GM18517 (cell line): ENCODE data around the gene CEP162.
"Not testable (repeated sequence)": the region's sequence is repeated elsewhere in the genome, so short reads cannot be mapped to it uniquely, and the experiment has no call there.

ENCODE experiments used
- ATAC-seq: cut with Tn5 transposase; IDR thresholded peaks from one replicate; pipeline ENCODE4 v1.9.1; 2021; ENCODE audit warnings: mild to moderate bottlenecking, moderate library complexity; ENCODE audit not compliant: unreplicated experiment

Gene CEP162

GRCh38 chr6:84089552-84089951, 137.9 kb downstream of the CEP162 start:
- no peak for ATAC-seq

GRCh38 chr6:84089081-84089480, 138.4 kb downstream of the CEP162 start:
- ATAC-seq: no peak

- ATAC-seq: no peak
Observed at GRCh38 chr6:84086545-84087429, 140.7 kb downstream of the CEP162 start.

- no peak for ATAC-seq
Observed at GRCh38 chr6:84086056-84086455, 141.4 kb downstream of the CEP162 start.

- not testable (repeated sequence) for ATAC-seq
Observed at GRCh38 chr6:84084705-84085104, 142.7 kb downstream of the CEP162 start.

GRCh38 chr6:84082689-84083265, 144.7 kb downstream of the CEP162 start:
- no peak for ATAC-seq

GRCh38 chr6:84081222-84081621, 146.2 kb downstream of the CEP162 start:
- ATAC-seq: no peak

- no peak for ATAC-seq
Observed at GRCh38 chr6:84078335-84078734, 149.1 kb downstream of the CEP162 start.

GRCh38 chr6:84077645-84078044, 149.8 kb downstream of the CEP162 start:
- no peak for ATAC-seq

GRCh38 chr6:84074988-84075781, 152.3 kb downstream of the CEP162 start:
- no peak for ATAC-seq
